H1 (cell line): ENCODE results near the gene HSDL2. TPM values are rescaled to one million over a fixed set of nuclear protein-coding genes. Genes with fewer than 3 reads are reported as not detected.

Experiments used
- ASH2L ChIP-seq: fragments of 200-600, 300-600 bp; sonication (generic); IDR thresholded peaks from one replicate; pipeline ENCODE4 v1.7.1; 2017; ENCODE audit warnings: low read length
- GTF2F1 ChIP-seq: IDR thresholded peaks from 2 replicates; pipeline ENCODE4 v1.6.1; 2012; ENCODE audit warnings: low read depth, low read length, improper control_type of control experiment, borderline replicate concordance
- JUN ChIP-seq: IDR thresholded peaks from 2 replicates; pipeline ENCODE4 v1.6.1; 2011; ENCODE audit warnings: low read depth, mild to moderate bottlenecking, improper control_type of control experiment, low read length
- POLR2A ChIP-seq, 2 experiments: IDR thresholded peaks; 1 replicate in 1 of 2; 2 replicates in 1 of 2; pipeline ENCODE4 v1.6.1; 2011; ENCODE audit warnings: low read depth in 2 of 2, low read length in 2 of 2, mild to moderate bottlenecking in 2 of 2; ENCODE audit errors: control extremely low read depth in 1 of 2
- RAD21 ChIP-seq, 2 experiments: IDR thresholded peaks in 1 of 2; conservative IDR thresholded peaks in 1 of 2; 2 replicates each; pipeline ENCODE4 v1.6.1; 2011; ENCODE audit warnings: low read depth in 2 of 2, low read length in 2 of 2, improper control_type of control experiment in 1 of 2, inconsistent platforms in 1 of 2, mild to moderate bottlenecking in 1 of 2, moderate library complexity in 1 of 2
- SAP30 ChIP-seq: fragments of 300-600 bp; sonication (generic); IDR thresholded peaks from 2 replicates; pipeline ENCODE4 v1.7.1; 2012; ENCODE audit warnings: low read length, moderate library complexity, mild to moderate bottlenecking, inconsistent platforms; ENCODE audit not compliant: insufficient read depth, insufficient replicate concordance
- TCF12 ChIP-seq: IDR thresholded peaks from 2 replicates; pipeline ENCODE4 v1.6.1; 2011; ENCODE audit warnings: low read depth, mild to moderate bottlenecking, low read length
- polyA plus RNA-seq, 7 experiments: library from polyadenylated mRNA; depleted of rRNA in 3 of 7; stranded (reverse) in 5 of 7; unstranded in 2 of 7; fragments of >200 nt in 5 of 7; fragments of 200-250 nt in 2 of 7; gene quantifications; 1 replicate in 5 of 7; 2 replicates in 1 of 7; 4 replicates in 1 of 7; pipeline versions ENCODE4 v1.2.1 to v1.2.3, GENCODE V29; 2011 to 2013; ENCODE audit warnings: missing spikeins in 2 of 7, mixed read lengths in 2 of 7
- total RNA-seq: library from RNA; stranded (reverse); fragmentation: NEBNext Ultra II Directional; extraction: Animal tissue kit (Norgen Biotek cat#: 25700); gene quantifications from 2 replicates; pipeline ENCODE4 v1.2.1, GENCODE V29; 2021

The HSDL2 gene
- total and polyA plus RNA-seq, 2 of the 8 experiments (the other 6 are each of a cell fraction or from before 2014, with no cell fraction given) = 6.6 to 15.4 TPM

GRCh38 chr9:112503170-112503569, 123.3 kb downstream of the HSDL2 start (continued):
- TF ChIP-seq RAD21 (IDR thresholded peaks at IDR 0.05 in 1 of 2, conservative IDR thresholded peaks at IDR 0.05 in 1 of 2; ENCODE audit: low read depth in 2 of 2, low read length in 2 of 2) (no peak), SAP30 (no peak), ASH2L (no peak), GTF2F1 (no peak), JUN (no peak), POLR2A (IDR thresholded peaks at IDR 0.05; ENCODE audit: control extremely low read depth in 1 of 2, low read depth in 2 of 2, low read length in 2 of 2) (no peak), TCF12 (no peak)
